Epidermal melanocyte (primary cell): Measurements from ENCODE around the gene CREB5.

ENCODE experiments used
- DNase-seq: peaks from one replicate; pipeline ENCODE4 v3.0.0; 2011; ENCODE audit warnings: low spot score; ENCODE audit not compliant: insufficient read length

The CREB5 gene

GRCh38 chr7:28474640-28475039, 62.3 kb downstream of the CREB5 start:
- no peak for DNase-seq

- DNase-seq = no peak
These were observed 64.7 kb downstream of the CREB5 start for GRCh38 chr7:28477041-28477442.

- no peak for DNase-seq
These were observed 66.3 kb downstream of the CREB5 start for GRCh38 chr7:28478656-28479055.

- DNase-seq = no peak
These were observed 67.2 kb downstream of the CREB5 start for GRCh38 chr7:28479507-28479947.

- no peak for DNase-seq
These were observed 68.3 kb downstream of the CREB5 start for GRCh38 chr7:28480595-28480994.

- DNase-seq = no peak
These were observed 69.0 kb downstream of the CREB5 start for GRCh38 chr7:28481091-28481926.

- DNase-seq = no peak
These were observed 70.8 kb downstream of the CREB5 start for GRCh38 chr7:28483112-28483511.

- DNase-seq = no peak
These were observed 71.7 kb downstream of the CREB5 start for GRCh38 chr7:28483908-28484605.

- no peak for DNase-seq
These were observed 72.3 kb downstream of the CREB5 start for GRCh38 chr7:28484606-28484935.

GRCh38 chr7:28487487-28487886, 75.2 kb downstream of the CREB5 start:
- no peak for DNase-seq

GRCh38 chr7:28488061-28488791, 75.9 kb downstream of the CREB5 start:
- DNase-seq = no peak

GRCh38 chr7:28490831-28491230, 78.5 kb downstream of the CREB5 start:
- DNase-seq = no peak

GRCh38 chr7:28493477-28493876, 81.2 kb downstream of the CREB5 start:
- no peak for DNase-seq

GRCh38 chr7:28497009-28497408, 84.7 kb downstream of the CREB5 start:
- DNase-seq = no peak

- DNase-seq = no peak
These were observed 86.3 kb downstream of the CREB5 start for GRCh38 chr7:28498636-28499035.

- DNase-seq = no peak
These were observed 87.8 kb downstream of the CREB5 start for GRCh38 chr7:28500138-28500537.

GRCh38 chr7:28502408-28502807, 90.1 kb downstream of the CREB5 start:
- no peak for DNase-seq

- no peak for DNase-seq
These were observed 91.1 kb downstream of the CREB5 start for GRCh38 chr7:28503396-28503795.

GRCh38 chr7:28505014-28505413, 92.7 kb downstream of the CREB5 start:
- DNase-seq = no peak

- no peak for DNase-seq
These were observed 93.5 kb downstream of the CREB5 start for GRCh38 chr7:28505867-28506266.

- no peak for DNase-seq
These were observed 95.4 kb downstream of the CREB5 start for GRCh38 chr7:28507525-28508282.
